ENCODE data around the gene TIGD3. TPM values are rescaled to one million over a fixed set of nuclear protein-coding genes. Genes with fewer than 3 reads are reported as not detected.

TIGD3 gene
- total RNA-seq, 1 experiment from 2014 or later, result 1.6 TPM

GRCh38 chr11:65389294-65389980 lies 34.9 kb downstream of the TIGD3 start:
- DNase-seq (ENCODE audit: low spot score), result no peak

- DNase-seq (ENCODE audit: low spot score), result no peak
Measured at GRCh38 chr11:65390099-65390941, 35.8 kb downstream of the TIGD3 start.

GRCh38 chr11:65390996-65391395 lies 36.4 kb downstream of the TIGD3 start:
- DNase-seq (ENCODE audit: low spot score), result no peak

GRCh38 chr11:65392186-65392829 lies 37.8 kb downstream of the TIGD3 start:
- no peak for DNase-seq (ENCODE audit: low spot score)

GRCh38 chr11:65392899-65393298 lies 38.3 kb downstream of the TIGD3 start:
- DNase-seq (ENCODE audit: low spot score), result no peak

GRCh38 chr11:65393513-65394079 lies 39.0 kb downstream of the TIGD3 start:
- DNase-seq (ENCODE audit: low spot score), result no peak

- no peak for DNase-seq (ENCODE audit: low spot score)
Measured at GRCh38 chr11:65394125-65394536, 39.6 kb downstream of the TIGD3 start.

GRCh38 chr11:65395961-65396530 lies 41.5 kb downstream of the TIGD3 start:
- DNase-seq (ENCODE audit: low spot score), result no peak

- no peak for DNase-seq (ENCODE audit: low spot score)
Measured at GRCh38 chr11:65396769-65397745, 42.5 kb downstream of the TIGD3 start.

GRCh38 chr11:65398362-65398910 lies 43.9 kb downstream of the TIGD3 start:
- DNase-seq (ENCODE audit: low spot score), result no peak

- no peak for DNase-seq (ENCODE audit: low spot score)
Measured at GRCh38 chr11:65399249-65399648, 44.7 kb downstream of the TIGD3 start.

- DNase-seq (ENCODE audit: low spot score), result no peak
Measured at GRCh38 chr11:65399845-65400244, 45.3 kb downstream of the TIGD3 start.

GRCh38 chr11:65400307-65401072 lies 45.9 kb downstream of the TIGD3 start:
- no peak for DNase-seq (ENCODE audit: low spot score)

GRCh38 chr11:65401073-65401802 lies 46.7 kb downstream of the TIGD3 start:
- no peak for DNase-seq (ENCODE audit: low spot score)

- no peak for DNase-seq (ENCODE audit: low spot score)
Measured at GRCh38 chr11:65401803-65402248, 47.3 kb downstream of the TIGD3 start.

GRCh38 chr11:65402790-65403189 lies 48.2 kb downstream of the TIGD3 start:
- DNase-seq (ENCODE audit: low spot score), result no peak

- no peak for DNase-seq (ENCODE audit: low spot score)
Measured at GRCh38 chr11:65403607-65404121, 49.1 kb downstream of the TIGD3 start.

GRCh38 chr11:65404210-65404609 lies 49.7 kb downstream of the TIGD3 start:
- no peak for DNase-seq (ENCODE audit: low spot score)
